Measurements from ENCODE around the gene GPR42. TPM values are rescaled to one million over a fixed set of nuclear protein-coding genes. Genes with fewer than 3 reads are reported as not detected.

The GPR42 gene
- total and polyA plus RNA-seq, 2 experiments from 2014 or later: not detected

DNA sequence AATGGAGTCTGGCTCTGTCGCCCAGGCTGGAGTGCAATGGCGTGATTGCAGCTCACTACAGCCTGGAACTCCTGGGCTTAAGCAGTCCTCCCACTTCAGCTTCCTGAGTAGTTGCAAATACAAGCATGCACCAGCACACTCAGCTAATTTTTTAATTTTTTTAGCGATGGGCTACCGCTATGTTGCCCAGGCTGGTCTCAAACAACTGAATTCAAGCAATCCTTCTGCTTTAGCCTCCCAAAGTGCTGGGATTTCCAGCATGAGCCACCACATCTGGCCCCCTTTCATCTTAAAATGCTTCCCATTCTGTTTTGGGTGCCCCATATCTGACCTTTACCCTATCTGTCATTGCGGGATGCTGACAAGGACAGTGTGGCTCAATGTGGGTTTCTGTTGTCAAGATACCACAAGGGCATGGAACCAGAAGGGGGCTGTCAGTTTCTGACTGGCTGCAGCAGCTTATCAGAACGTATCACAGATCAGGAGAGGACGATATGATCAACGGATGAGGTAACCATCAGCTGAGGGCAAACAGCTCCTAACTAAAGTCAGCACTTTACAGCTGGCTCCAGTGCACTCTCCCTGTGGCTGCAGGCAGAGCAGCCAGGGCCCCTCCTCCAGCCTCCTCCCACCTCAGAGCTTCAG lies 32.4 kb downstream of the GPR42 start:
- 62% methylated on average over 8 of the region's 8 CpGs for WGBS (ENCODE audit: low lambda C conversion rate, missing lambda C conversion rate)
- Histone ChIP-seq H3K4me3 (no peak overlapping the region), H3K9me3 (ENCODE audit: low read depth) (no peaks in the 10 kb centered on the region), H3K36me3 (replicated peaks; ENCODE audit: insufficient read depth, low read depth) (no peaks in the 10 kb centered on the region), H3K4me2 (no peak overlapping the region), H4K20me1 (ENCODE audit: insufficient read depth, poor library complexity, severe bottlenecking) (no peaks in the 10 kb centered on the region), H3K27ac (no peak overlapping the region), H3K4me1 (ENCODE audit: insufficient read depth) (no peaks in the 10 kb centered on the region), H3K9me2 (replicated peaks; ENCODE audit: insufficient read depth) (no peaks in the 10 kb centered on the region), H3K79me2 (no peaks in the 10 kb centered on the region), H3K27me3 (no peaks in the 10 kb centered on the region), H2AFZ (no peak overlapping the region)
- DNase-seq (ENCODE audit: low spot score): no peak
- TF ChIP-seq EZH2phosphoT487 (IDR thresholded peaks at IDR 0.05; ENCODE audit: low read depth, severe bottlenecking, unreplicated experiment) (no peak), EZH2 (IDR thresholded peaks at IDR 0.05; ENCODE audit: borderline replicate concordance) (no peak), CTCF (IDR thresholded peaks at IDR 0.05; ENCODE audit: poor library complexity) (no peak)

- Histone ChIP-seq H2AFZ (no peak overlapping the region), H3K4me3 (no peak overlapping the region), H3K27ac (peak overlapping the region; percentile 31), H3K4me2 (no peak overlapping the region), H3K9me3 (ENCODE audit: low read depth) (no peaks in the 10 kb centered on the region), H4K20me1 (ENCODE audit: insufficient read depth, poor library complexity, severe bottlenecking) (no peaks in the 10 kb centered on the region), H3K79me2 (no peaks in the 10 kb centered on the region), H3K4me1 (ENCODE audit: insufficient read depth) (no peaks in the 10 kb centered on the region), H3K36me3 (replicated peaks; ENCODE audit: insufficient read depth, low read depth) (no peaks in the 10 kb centered on the region), H3K9me2 (replicated peaks; ENCODE audit: insufficient read depth) (no peaks in the 10 kb centered on the region), H3K27me3 (no peaks in the 10 kb centered on the region)
- peak; percentile 62 for DNase-seq (ENCODE audit: low spot score)
- 84% methylated on average over 11 of the region's 11 CpGs for WGBS (ENCODE audit: low lambda C conversion rate, missing lambda C conversion rate)
- no peak for TF ChIP-seq EZH2 (IDR thresholded peaks at IDR 0.05; ENCODE audit: borderline replicate concordance)
- no peak for TF ChIP-seq EZH2phosphoT487 (IDR thresholded peaks at IDR 0.05; ENCODE audit: low read depth, severe bottlenecking, unreplicated experiment)
- TF ChIP-seq CTCF (IDR thresholded peaks at IDR 0.05; ENCODE audit: poor library complexity): no peak
Observed at GRCh38 chr19:35404879-35405622, 34.2 kb downstream of the GPR42 start.

DNA sequence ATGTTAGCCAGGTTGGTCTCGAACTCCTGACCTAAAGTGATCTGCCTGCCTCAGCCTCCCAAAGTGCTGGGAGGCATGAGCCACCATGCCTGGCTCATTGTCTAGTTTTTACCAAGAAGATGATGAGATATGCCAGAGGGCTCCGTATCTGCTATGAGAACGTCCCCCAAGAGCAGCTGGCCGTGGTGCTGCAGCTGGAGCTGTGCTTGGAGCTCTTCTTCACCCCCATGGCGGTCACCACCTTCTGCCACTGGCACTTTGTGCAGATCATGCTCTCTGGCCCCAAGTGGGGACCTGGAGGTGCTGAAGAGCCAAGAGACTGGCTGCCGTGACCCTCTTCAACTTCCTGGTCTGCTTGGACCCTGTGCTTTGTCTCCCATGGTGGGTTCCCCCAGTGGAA lies 36.8 kb downstream of the GPR42 start:
- no peaks in the 10 kb centered on the region for H3K27me3 ChIP-seq
- no peak for DNase-seq (ENCODE audit: low spot score)
- no peaks in the 10 kb centered on the region for H3K9me2 ChIP-seq (replicated peaks; ENCODE audit: insufficient read depth)
- TF ChIP-seq EZH2phosphoT487 (IDR thresholded peaks at IDR 0.05; ENCODE audit: low read depth, severe bottlenecking, unreplicated experiment) (no peak), CTCF (IDR thresholded peaks at IDR 0.05; ENCODE audit: poor library complexity) (no peak), EZH2 (IDR thresholded peaks at IDR 0.05; ENCODE audit: borderline replicate concordance) (no peak)
- no peaks in the 10 kb centered on the region for H3K9me3 ChIP-seq (ENCODE audit: low read depth)
- no peak overlapping the region for H3K4me3 ChIP-seq
- no peaks in the 10 kb centered on the region for H3K36me3 ChIP-seq (replicated peaks; ENCODE audit: insufficient read depth, low read depth)
- 80% methylated on average over 6 of the region's 6 CpGs for WGBS (ENCODE audit: low lambda C conversion rate, missing lambda C conversion rate)
- no peak overlapping the region for H2AFZ ChIP-seq
- H3K4me2 ChIP-seq: no peak overlapping the region
- H3K79me2 ChIP-seq: no peaks in the 10 kb centered on the region
- H3K4me1 ChIP-seq (ENCODE audit: insufficient read depth): no peaks in the 10 kb centered on the region
- H4K20me1 ChIP-seq (ENCODE audit: insufficient read depth, poor library complexity, severe bottlenecking): no peaks in the 10 kb centered on the region
- no peak overlapping the region for H3K27ac ChIP-seq

All from hepatocyte (in vitro differentiated cells).